Measurements from ENCODE around the gene HACD2.

The HACD2 gene

DNA sequence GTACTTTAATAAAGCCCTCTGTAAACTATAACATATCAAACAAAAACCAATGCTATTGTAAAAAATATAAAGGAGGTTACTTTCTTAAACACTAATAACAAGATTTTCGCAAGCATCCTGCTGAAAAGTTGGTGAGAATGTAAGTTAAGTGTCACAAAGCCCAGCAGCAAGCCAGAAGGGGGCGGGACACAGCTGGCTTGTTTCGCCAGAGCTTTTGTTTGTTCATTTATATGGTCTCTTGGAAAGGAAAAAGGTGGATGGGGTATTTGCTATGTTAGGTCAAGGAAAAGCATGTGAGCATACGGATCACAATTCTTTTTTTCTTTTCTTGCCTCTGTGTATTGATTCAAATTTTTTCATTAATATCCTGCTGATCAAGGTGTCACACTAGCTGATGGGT, 59.9 kb downstream of the HACD2 start:
- Histone ChIP-seq H3K36me3 (ENCODE audit: control insufficient read depth, insufficient read depth, low read length) (peaks cover 16% of the 10 kb centered on the region; the same call in 1 of the 2 replicates), H3K9me3 (ENCODE audit: control insufficient read depth, insufficient read depth, low read length) (no peaks in the 10 kb centered on the region), H3K27me3 (ENCODE audit: control insufficient read depth, insufficient read depth, low read length) (no peaks in the 10 kb centered on the region), H3K9ac (ENCODE audit: low read depth, low read length) (no peak overlapping the region), H3K4me1 (ENCODE audit: control insufficient read depth, insufficient read depth, low read length) (no peaks in the 10 kb centered on the region), H3K4me3 (ENCODE audit: low read depth, low read length) (no peak overlapping the region), H3K27ac (ENCODE audit: low read depth, low read length) (no peak overlapping the region)

DNA sequence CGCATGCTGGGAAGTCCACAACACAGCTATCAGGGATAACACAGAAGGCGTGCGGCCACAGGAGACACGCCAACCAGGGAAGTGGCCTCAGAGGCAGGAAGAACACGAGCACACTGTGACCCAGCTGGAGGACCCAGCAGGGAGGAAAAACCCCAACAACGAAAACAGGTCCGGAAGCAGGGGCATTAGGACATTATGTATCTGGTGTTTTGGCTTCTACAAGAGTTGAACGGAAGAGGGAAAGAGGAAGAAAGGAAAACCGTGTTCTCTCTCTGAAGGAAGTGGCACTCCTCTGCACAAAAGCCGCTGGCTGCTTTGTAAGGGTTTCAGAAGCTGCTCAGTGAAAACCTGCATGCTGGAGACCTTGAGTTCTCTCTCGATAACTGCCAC, 61.8 kb downstream of the HACD2 start:
- no peak overlapping the region for H3K9ac ChIP-seq (ENCODE audit: low read depth, low read length)

GRCh38 chr3:123522320-123523022, 62.4 kb downstream of the HACD2 start:
- H3K27me3 ChIP-seq (ENCODE audit: control insufficient read depth, insufficient read depth, low read length): no peaks in the 10 kb centered on the region
- H3K4me1 ChIP-seq (ENCODE audit: control insufficient read depth, insufficient read depth, low read length): no peaks in the 10 kb centered on the region
- H3K36me3 ChIP-seq (ENCODE audit: control insufficient read depth, insufficient read depth, low read length): peaks cover 12% of the 10 kb centered on the region; the same call in 1 of the 2 replicates
- no peak overlapping the region for H3K4me3 ChIP-seq (ENCODE audit: low read depth, low read length)
- no peaks in the 10 kb centered on the region for H3K9me3 ChIP-seq (ENCODE audit: control insufficient read depth, insufficient read depth, low read length)
- no peak overlapping the region for H3K27ac ChIP-seq (ENCODE audit: low read depth, low read length)
- H3K9ac ChIP-seq (ENCODE audit: low read depth, low read length): no peak overlapping the region

More for the DNA sequence above, 61.8 kb downstream of the HACD2 start:
- Histone ChIP-seq H3K4me3 (ENCODE audit: low read depth, low read length) (no peak overlapping the region), H3K27ac (ENCODE audit: low read depth, low read length) (no peak overlapping the region), H3K9me3 (ENCODE audit: control insufficient read depth, insufficient read depth, low read length) (no peaks in the 10 kb centered on the region), H3K4me1 (ENCODE audit: control insufficient read depth, insufficient read depth, low read length) (no peaks in the 10 kb centered on the region), H3K36me3 (ENCODE audit: control insufficient read depth, insufficient read depth, low read length) (peaks cover 16% of the 10 kb centered on the region; the same call in 1 of the 2 replicates), H3K27me3 (ENCODE audit: control insufficient read depth, insufficient read depth, low read length) (no peaks in the 10 kb centered on the region)

DNA sequence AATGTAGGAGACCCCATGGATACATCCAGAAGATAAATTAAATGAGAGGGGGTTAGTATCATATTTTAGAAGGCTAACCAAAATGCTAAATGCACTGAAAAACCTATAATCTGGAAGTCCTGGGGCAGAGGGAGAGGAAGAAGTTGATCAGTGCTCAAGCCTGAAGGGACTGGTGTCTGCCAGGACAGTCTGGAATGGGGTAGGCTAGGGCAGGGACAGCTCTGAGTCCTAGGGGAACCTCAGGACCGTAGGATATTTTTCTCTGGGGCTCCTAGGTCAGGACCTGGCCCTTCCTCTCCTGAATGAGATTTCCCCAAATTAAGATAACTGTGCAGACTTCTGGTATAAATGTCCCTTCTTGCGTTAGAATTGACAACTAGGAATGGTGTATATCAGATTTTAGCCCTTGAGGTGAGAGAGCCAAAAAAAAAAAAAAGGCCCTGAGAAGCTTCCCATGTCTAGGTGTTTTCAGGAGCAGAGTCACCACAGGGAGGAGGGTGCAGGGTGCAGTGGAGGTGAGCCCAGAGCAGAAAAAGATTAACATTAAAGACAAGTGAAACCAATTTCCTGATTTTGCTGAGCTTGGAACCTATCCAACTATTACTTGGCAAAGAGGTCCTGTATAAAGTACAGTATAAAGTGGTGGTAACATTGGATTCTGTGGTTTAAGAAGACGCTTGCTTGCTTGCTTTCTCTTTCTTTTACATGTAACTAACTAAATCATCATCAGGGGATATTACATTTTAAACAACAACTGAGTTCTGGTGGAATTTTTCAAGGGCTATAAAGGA, 63.5 kb downstream of the HACD2 start:
- Histone ChIP-seq H3K4me1 (ENCODE audit: control insufficient read depth, insufficient read depth, low read length) (no peaks in the 10 kb centered on the region), H3K36me3 (ENCODE audit: control insufficient read depth, insufficient read depth, low read length) (peaks cover 6% of the 10 kb centered on the region; the same call in 1 of the 2 replicates), H3K9ac (ENCODE audit: low read depth, low read length) (no peak overlapping the region), H3K27ac (ENCODE audit: low read depth, low read length) (no peak overlapping the region), H3K27me3 (ENCODE audit: control insufficient read depth, insufficient read depth, low read length) (no peaks in the 10 kb centered on the region), H3K9me3 (ENCODE audit: control insufficient read depth, insufficient read depth, low read length) (no peaks in the 10 kb centered on the region), H3K4me3 (ENCODE audit: low read depth, low read length) (no peak overlapping the region)

- peaks cover 6% of the 10 kb centered on the region; the same call in 1 of the 2 replicates for H3K36me3 ChIP-seq (ENCODE audit: control insufficient read depth, insufficient read depth, low read length)
- no peak overlapping the region for H3K4me3 ChIP-seq (ENCODE audit: low read depth, low read length)
- H3K27ac ChIP-seq (ENCODE audit: low read depth, low read length): no peak overlapping the region
These were observed 64.2 kb downstream of the HACD2 start for GRCh38 chr3:123520656-123521055.

DNA sequence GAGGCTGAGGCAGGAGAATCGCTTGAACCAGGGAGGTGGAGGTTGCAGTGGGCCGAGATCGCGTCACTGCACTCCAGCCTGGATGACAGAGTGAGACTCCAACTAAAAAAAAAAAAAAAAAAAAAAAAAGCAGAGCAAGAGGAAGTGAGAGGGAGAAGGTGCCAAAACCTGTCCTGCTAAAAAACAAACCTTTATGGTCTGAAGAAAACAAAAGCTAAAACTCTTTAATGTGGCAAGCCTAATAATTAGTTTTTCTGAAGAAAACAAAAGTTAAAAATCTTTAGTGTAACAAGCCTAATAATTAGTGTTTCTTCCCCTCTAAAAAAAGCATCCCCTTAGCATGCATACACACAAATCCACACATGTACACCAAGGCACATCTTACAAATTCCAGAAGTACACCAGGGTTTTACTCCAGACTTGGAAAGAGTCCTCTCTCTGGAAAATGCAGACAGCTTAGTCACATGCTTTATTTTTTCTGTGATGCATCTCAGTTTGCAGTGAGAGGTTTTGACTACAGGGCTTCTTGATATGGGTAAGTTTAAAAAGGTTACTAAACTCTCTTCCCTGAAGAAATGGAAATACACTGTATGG, 65.9 kb downstream of the HACD2 start:
- no peak overlapping the region for H3K4me3 ChIP-seq (ENCODE audit: low read depth, low read length)
- no peak overlapping the region for H3K9ac ChIP-seq (ENCODE audit: low read depth, low read length)
- no peaks in the 10 kb centered on the region for H3K4me1 ChIP-seq (ENCODE audit: control insufficient read depth, insufficient read depth, low read length)
- no peaks in the 10 kb centered on the region for H3K9me3 ChIP-seq (ENCODE audit: control insufficient read depth, insufficient read depth, low read length)
- H3K27ac ChIP-seq (ENCODE audit: low read depth, low read length): no peak overlapping the region
- H3K27me3 ChIP-seq (ENCODE audit: control insufficient read depth, insufficient read depth, low read length): no peaks in the 10 kb centered on the region
- H3K36me3 ChIP-seq (ENCODE audit: control insufficient read depth, insufficient read depth, low read length): peaks cover 6% of the 10 kb centered on the region; the same call in 1 of the 2 replicates

More at GRCh38 chr3:123520656-123521055, 64.2 kb downstream of the HACD2 start:
- no peaks in the 10 kb centered on the region for H3K4me1 ChIP-seq (ENCODE audit: control insufficient read depth, insufficient read depth, low read length)
- no peak overlapping the region for H3K9ac ChIP-seq (ENCODE audit: low read depth, low read length)
- H3K27me3 ChIP-seq (ENCODE audit: control insufficient read depth, insufficient read depth, low read length): no peaks in the 10 kb centered on the region
- no peaks in the 10 kb centered on the region for H3K9me3 ChIP-seq (ENCODE audit: control insufficient read depth, insufficient read depth, low read length)

DNA sequence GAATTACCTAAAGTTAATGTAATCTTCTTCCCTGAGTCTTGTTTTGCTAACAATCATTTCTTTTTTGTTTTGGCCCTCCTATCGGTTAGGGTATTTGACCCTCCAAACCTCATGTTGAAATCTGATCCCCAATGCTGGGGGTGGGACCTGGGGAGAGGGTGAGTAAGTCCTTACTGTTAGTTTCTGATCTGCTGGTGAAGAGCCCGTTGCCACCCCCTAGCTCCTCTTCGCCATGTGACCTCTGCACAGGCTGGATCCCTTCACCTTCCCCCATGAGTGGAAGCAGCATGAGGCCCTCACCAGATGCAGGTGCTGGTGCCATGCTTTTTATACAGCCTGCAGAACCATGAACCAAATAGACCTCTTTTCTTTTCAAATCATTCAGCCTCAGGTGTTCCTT, 73.1 kb downstream of the HACD2 start:
- H3K36me3 ChIP-seq (ENCODE audit: control insufficient read depth, insufficient read depth, low read length): no peaks in the 10 kb centered on the region
- peaks cover 4% of the 10 kb centered on the region for H3K4me1 ChIP-seq (ENCODE audit: control insufficient read depth, insufficient read depth, low read length)
- no peak overlapping the region for H3K9ac ChIP-seq (ENCODE audit: low read depth, low read length)
- no peaks in the 10 kb centered on the region for H3K9me3 ChIP-seq (ENCODE audit: control insufficient read depth, insufficient read depth, low read length)
- no peak overlapping the region for H3K27ac ChIP-seq (ENCODE audit: low read depth, low read length)
- no peak overlapping the region for H3K4me3 ChIP-seq (ENCODE audit: low read depth, low read length)
- H3K27me3 ChIP-seq (ENCODE audit: control insufficient read depth, insufficient read depth, low read length): no peaks in the 10 kb centered on the region

GRCh38 chr3:123511084-123511483, 73.8 kb downstream of the HACD2 start:
- no peaks in the 10 kb centered on the region for H3K36me3 ChIP-seq (ENCODE audit: control insufficient read depth, insufficient read depth, low read length)
- peaks cover 2% of the 10 kb centered on the region; the same call in 1 of the 2 replicates for H3K27me3 ChIP-seq (ENCODE audit: control insufficient read depth, insufficient read depth, low read length)
- no peak overlapping the region for H3K4me3 ChIP-seq (ENCODE audit: low read depth, low read length)
- no peak overlapping the region for H3K9ac ChIP-seq (ENCODE audit: low read depth, low read length)
- peaks cover 4% of the 10 kb centered on the region for H3K4me1 ChIP-seq (ENCODE audit: control insufficient read depth, insufficient read depth, low read length)
- no peaks in the 10 kb centered on the region for H3K9me3 ChIP-seq (ENCODE audit: control insufficient read depth, insufficient read depth, low read length)
- no peak overlapping the region for H3K27ac ChIP-seq (ENCODE audit: low read depth, low read length)

- no peak overlapping the region for H3K4me3 ChIP-seq (ENCODE audit: low read depth, low read length)
- no peaks in the 10 kb centered on the region for H3K9me3 ChIP-seq (ENCODE audit: control insufficient read depth, insufficient read depth, low read length)
- peaks cover 29% of the 10 kb centered on the region for H3K27me3 ChIP-seq (ENCODE audit: control insufficient read depth, insufficient read depth, low read length)
- H3K9ac ChIP-seq (ENCODE audit: low read depth, low read length): no peak overlapping the region
- H3K36me3 ChIP-seq (ENCODE audit: control insufficient read depth, insufficient read depth, low read length): no peaks in the 10 kb centered on the region
- no peak overlapping the region for H3K27ac ChIP-seq (ENCODE audit: low read depth, low read length)
- peaks cover 9% of the 10 kb centered on the region for H3K4me1 ChIP-seq (ENCODE audit: control insufficient read depth, insufficient read depth, low read length)
These were observed 76.7 kb downstream of the HACD2 start for GRCh38 chr3:123508178-123508577.

- no peak overlapping the region for H3K9ac ChIP-seq (ENCODE audit: low read depth, low read length)
- peaks cover 5% of the 10 kb centered on the region; the same call in 1 of the 2 replicates for H3K4me1 ChIP-seq (ENCODE audit: control insufficient read depth, insufficient read depth, low read length)
- H3K27ac ChIP-seq (ENCODE audit: low read depth, low read length): no peak overlapping the region
- H3K27me3 ChIP-seq (ENCODE audit: control insufficient read depth, insufficient read depth, low read length): peaks cover 44% of the 10 kb centered on the region
- H3K36me3 ChIP-seq (ENCODE audit: control insufficient read depth, insufficient read depth, low read length): no peaks in the 10 kb centered on the region
- no peak overlapping the region for H3K4me3 ChIP-seq (ENCODE audit: low read depth, low read length)
- H3K9me3 ChIP-seq (ENCODE audit: control insufficient read depth, insufficient read depth, low read length): no peaks in the 10 kb centered on the region
These were observed 79.0 kb downstream of the HACD2 start for GRCh38 chr3:123505820-123506219.

- Histone ChIP-seq H3K4me1 (ENCODE audit: control insufficient read depth, insufficient read depth, low read length) (peaks cover 5% of the 10 kb centered on the region; the same call in 1 of the 2 replicates), H3K4me3 (ENCODE audit: low read depth, low read length) (no peak overlapping the region), H3K27ac (ENCODE audit: low read depth, low read length) (no peak overlapping the region), H3K27me3 (ENCODE audit: control insufficient read depth, insufficient read depth, low read length) (peaks cover 44% of the 10 kb centered on the region), H3K9ac (ENCODE audit: low read depth, low read length) (no peak overlapping the region), H3K9me3 (ENCODE audit: control insufficient read depth, insufficient read depth, low read length) (no peaks in the 10 kb centered on the region), H3K36me3 (ENCODE audit: control insufficient read depth, insufficient read depth, low read length) (peaks cover 11% of the 10 kb centered on the region; the same call in 1 of the 2 replicates)
These were observed 81.7 kb downstream of the HACD2 start for GRCh38 chr3:123503203-123503602.

All from HUES48 (cell line).